Endometrium (tissue), 2 donors: ENCODE data around the gene PEX12.
"Not testable (repeated sequence)": the region's sequence is repeated elsewhere in the genome, so short reads cannot be mapped to it uniquely, and the experiment has no call there.

Experiments
- FAIRE-seq: peaks from 2 replicates; lab custom pipeline; 2012; peaks lifted over from hg19 to GRCh38; lab: Jason Lieb, UNC
- donor health status: control.
- donor health status: control.

The PEX12 gene

DNA sequence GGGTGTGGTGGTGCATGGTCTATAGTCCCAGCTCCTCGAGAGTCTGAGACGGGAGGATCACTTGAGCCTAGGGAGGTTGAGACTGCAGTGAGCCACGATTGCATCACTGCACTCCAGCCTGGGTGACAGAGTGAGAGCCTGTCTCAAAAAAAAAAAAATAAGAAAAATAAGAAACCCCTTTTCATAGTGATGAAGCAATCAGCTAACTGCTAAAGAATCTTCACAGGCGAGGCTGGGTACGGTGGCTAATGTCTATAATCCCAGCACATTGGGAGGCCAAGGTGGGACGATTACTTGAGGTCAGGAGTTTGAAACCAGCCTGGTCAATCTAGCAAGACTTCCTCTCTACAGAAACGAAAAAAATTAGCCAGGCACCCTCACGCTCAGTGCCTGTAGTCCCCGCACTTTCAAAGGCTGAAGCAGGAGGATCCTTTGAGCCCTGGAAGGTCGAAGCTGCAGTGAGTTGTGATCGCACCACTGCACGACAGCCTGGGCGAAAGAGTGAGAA, 41.7 kb downstream of the PEX12 start:
- no peak for FAIRE-seq

DNA sequence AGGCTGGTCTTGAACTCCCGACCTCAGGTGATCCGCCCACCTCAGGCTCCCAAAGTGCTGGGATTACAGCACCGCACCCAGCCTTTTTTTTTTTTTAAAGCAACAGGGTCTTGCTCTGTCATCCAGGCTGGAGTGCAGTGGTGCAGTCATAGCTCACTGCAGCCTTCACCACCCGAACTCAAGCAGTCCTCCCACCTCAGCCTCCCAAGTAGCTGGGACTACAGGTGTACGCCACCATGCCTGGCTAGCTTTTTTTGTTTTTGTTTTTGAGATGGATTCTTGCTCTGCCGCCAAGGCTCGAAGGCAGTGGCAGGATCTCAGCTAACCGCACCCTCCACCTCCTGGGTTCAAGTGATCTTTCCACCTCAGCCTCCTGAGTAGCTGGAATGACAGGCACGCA, 43.0 kb downstream of the PEX12 start:
- FAIRE-seq = not testable (repeated sequence)

DNA sequence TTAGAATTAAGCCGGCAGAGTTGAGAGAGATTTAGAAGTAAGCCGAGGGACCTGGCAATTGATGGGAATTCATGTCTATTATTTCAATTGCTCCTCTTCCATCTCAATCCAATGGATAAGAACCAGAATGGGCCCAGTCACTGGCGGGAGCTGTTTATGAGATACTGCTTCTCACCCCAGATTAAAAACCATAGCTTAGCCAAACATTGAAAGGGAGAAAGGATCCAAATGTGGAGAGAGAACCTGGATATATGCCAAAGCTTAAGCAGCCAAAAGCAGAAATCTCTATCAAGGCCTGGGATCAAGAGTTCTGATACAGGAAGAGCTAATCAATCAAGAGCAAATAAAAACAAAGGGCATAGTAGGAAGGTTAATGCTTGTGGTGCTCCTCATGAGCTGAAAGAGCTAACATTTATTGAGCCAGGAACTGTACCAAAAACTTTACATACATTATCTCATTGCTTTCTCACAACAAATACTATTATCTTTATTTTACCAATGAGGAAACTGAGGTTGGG, 43.7 kb downstream of the PEX12 start:
- no peak for FAIRE-seq

DNA sequence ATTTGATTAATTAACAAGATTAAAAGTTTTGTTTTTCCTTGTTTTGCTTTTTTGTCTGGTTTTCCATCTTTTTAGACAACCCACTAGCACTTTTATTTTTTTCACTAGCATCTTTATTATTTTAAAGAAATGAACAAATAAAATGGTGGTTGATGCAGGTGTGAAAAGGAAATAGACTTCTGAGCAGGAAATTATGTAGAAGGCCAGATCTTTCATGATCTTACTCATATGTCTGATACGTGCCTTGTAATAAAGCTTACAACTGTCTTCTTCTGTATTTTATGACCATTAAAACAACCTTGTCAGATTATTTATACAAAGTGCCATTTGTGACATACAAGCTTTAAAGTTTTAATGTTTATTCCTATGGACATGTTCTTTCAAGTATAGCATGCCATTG, 47.2 kb downstream of the PEX12 start:
- no peak for FAIRE-seq

DNA sequence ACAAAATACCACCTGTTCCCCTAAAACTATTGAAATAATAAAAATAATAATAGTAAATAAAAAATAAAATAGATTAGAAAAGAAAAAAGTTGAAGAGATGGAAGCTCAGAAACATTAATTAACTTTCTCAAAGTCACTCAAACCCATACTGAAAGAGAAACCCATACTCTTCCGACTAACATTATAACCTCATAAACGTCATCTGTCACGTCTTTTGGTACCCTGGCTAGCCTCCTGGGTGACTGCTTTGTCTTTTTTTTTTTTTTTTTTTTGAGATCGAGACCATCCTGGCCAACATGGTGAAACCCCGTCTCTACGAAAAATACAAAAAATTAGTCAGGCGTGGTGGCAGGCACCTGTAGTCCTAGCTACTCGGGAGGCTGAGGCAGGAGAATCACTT, 48.5 kb downstream of the PEX12 start:
- no peak for FAIRE-seq

DNA sequence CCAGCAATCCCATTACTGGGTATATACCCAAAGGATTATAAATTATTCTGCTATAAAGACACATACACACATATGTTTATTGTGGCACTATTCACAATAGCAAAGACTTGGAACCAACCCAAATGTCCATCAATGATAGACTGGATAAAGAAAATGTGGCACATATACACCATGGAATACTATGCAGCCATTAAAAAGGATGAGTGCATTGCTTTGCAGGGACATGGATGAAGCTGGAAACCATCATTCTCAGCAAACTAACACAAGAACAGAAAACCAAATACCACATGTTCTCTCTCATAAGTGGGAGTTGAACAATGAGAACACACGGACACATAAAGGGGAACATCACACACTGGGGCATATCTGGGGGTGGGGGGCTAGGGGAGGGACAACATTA, 49.0 kb downstream of the PEX12 start:
- not testable (repeated sequence) for FAIRE-seq
